Measurements from ENCODE around the gene RNF207.

DNA sequence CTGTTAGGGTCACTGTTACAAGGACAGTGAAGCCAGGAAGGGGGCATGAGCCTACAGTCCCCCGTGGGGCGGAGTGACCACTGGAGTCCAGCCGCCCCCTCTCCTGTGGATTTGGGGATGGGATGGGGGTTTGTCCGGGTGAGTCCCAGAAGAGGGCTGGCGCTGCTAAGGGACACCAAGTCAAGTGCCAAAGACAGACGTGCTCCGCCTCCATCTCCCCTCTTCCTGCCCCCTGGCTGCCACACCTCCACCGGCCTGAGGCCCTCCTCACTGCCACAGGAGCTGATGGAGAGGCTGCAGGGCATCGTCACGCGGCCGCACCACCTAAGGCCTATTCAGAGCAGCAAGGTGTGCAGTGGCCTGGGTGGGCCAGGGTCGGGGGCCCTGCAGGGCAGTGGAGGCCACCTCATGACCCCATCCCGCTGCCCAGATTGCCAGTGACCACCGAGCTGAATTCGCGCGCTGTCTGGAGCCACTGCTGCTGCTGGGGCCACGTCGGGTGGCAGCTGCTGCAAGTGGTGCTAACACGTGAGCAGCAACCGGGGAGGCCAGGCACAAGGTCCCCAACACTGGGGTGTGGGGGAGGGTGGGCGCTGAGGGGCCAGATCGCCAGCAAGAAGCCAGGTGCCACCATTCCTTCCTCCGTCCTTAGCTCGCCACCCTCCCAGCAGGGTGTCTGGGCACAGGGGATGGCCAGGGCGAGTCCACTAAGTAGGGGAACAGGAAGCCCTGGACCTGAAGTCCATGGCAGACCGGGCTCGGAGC, 4.9 kb downstream of the RNF207 start:
- TF ChIP-seq, protein P1, sequence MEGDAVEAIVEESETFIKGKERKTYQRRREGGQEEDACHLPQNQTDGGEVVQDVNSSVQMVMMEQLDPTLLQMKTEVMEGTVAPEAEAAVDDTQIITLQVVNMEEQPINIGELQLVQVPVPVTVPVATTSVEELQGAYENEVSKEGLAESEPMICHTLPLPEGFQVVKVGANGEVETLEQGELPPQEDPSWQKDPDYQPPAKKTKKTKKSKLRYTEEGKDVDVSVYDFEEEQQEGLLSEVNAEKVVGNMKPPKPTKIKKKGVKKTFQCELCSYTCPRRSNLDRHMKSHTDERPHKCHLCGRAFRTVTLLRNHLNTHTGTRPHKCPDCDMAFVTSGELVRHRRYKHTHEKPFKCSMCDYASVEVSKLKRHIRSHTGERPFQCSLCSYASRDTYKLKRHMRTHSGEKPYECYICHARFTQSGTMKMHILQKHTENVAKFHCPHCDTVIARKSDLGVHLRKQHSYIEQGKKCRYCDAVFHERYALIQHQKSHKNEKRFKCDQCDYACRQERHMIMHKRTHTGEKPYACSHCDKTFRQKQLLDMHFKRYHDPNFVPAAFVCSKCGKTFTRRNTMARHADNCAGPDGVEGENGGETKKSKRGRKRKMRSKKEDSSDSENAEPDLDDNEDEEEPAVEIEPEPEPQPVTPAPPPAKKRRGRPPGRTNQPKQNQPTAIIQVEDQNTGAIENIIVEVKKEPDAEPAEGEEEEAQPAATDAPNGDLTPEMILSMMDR (IDR thresholded peaks at IDR 0.05), result no peak
- TF ChIP-seq EP300 (IDR thresholded peaks at IDR 0.05) (no peak), POLR2AphosphoS5 (IDR thresholded peaks at IDR 0.05) (no peak), POLR2A (IDR thresholded peaks at IDR 0.05) (no peak)
